Common myeloid progenitor, CD34-positive (primary cell): Measurements from ENCODE around the gene TRAPPC14. TPM values are rescaled to one million over a fixed set of nuclear protein-coding genes. Genes with fewer than 3 reads are reported as not detected.
A peak's percentile ranks its signal among the peaks of the same experiment; 100 is the strongest.
"Not testable (repeated sequence)": the region's sequence is repeated elsewhere in the genome, so short reads cannot be mapped to it uniquely, and the experiment has no call there.

ENCODE experiments used
- CTCF ChIA-PET: fragments of 350-600 bp; sonication (Branson Sonifier 250); formaldehyde crosslinking; loops from one replicate; lab custom pipeline; 2021; ENCODE audit warnings: antibody characterized with exemption; lab: Charles Lee
- POLR2A ChIA-PET: fragments of 350-600 bp; sonication (Branson Sonifier 250); formaldehyde crosslinking; loops from one replicate; lab custom pipeline; 2021; ENCODE audit warnings: antibody characterized with exemption; lab: Charles Lee
- DNase-seq, 3 donors: peaks; one replicate each; pipeline versions ENCODE4 v3.0.0 to v3.0.0-alpha.2; 2013
- H3K27ac ChIP-seq, 2 experiments: 1 replicate in 1 of 2; 2 replicates in 1 of 2; pipeline ENCODE4 v1.7.0; 2013; ENCODE audit warnings: inconsistent platforms in 2 of 2, low read length in 2 of 2, mild to moderate bottlenecking in 2 of 2, low read depth in 1 of 2, moderate library complexity in 1 of 2; ENCODE audit not compliant: severe bottlenecking in 2 of 2, insufficient read depth in 1 of 2, poor library complexity in 1 of 2
- H3K27me3 ChIP-seq, 5 experiments: replicated peaks in 2 of 5; 1 replicate in 3 of 5; 2 replicates in 2 of 5; pipeline versions ENCODE4 v1.6.1 to v1.7.0; 2013; ENCODE audit warnings: low read length in 4 of 5, mild to moderate bottlenecking in 2 of 5, moderate library complexity in 2 of 5, inconsistent platforms in 1 of 5; ENCODE audit not compliant: insufficient read depth in 5 of 5, control insufficient read depth in 4 of 5
- H3K36me3 ChIP-seq, 4 experiments: 1 replicate in 2 of 4; 2 replicates in 2 of 4; pipeline versions ENCODE4 v1.6.1 to v1.7.0; 2013; ENCODE audit warnings: low read length in 3 of 4, control low read depth in 1 of 4, mild to moderate bottlenecking in 1 of 4; ENCODE audit not compliant: control insufficient read depth in 4 of 4, insufficient read depth in 4 of 4
- H3K4me1 ChIP-seq, 4 experiments: 1 replicate in 3 of 4; 2 replicates in 1 of 4; pipeline versions ENCODE4 v1.6.1 to v1.7.1; 2013; ENCODE audit warnings: low read length in 3 of 4, mild to moderate bottlenecking in 3 of 4, control low read depth in 1 of 4, inconsistent platforms in 1 of 4, moderate library complexity in 1 of 4; ENCODE audit not compliant: control insufficient read depth in 4 of 4, insufficient read depth in 4 of 4; ENCODE audit errors: control extremely low read depth in 1 of 4
- H3K4me3 ChIP-seq, 7 experiments: 1 replicate in 4 of 7; 2 replicates in 3 of 7; pipeline versions ENCODE4 v1.5.1 to v1.7.0; 2013; ENCODE audit warnings: mild to moderate bottlenecking in 7 of 7, low read length in 6 of 7, moderate library complexity in 6 of 7, inconsistent platforms in 2 of 7, low read depth in 2 of 7, control low read depth in 1 of 7; ENCODE audit not compliant: insufficient read depth in 4 of 7, control insufficient read depth in 1 of 7; ENCODE audit errors: extremely low read depth in 1 of 7
- H3K9me3 ChIP-seq, 5 experiments: 1 replicate in 4 of 5; 2 replicates in 1 of 5; pipeline versions ENCODE4 v1.6.1 to v1.7.1; 2013; ENCODE audit warnings: low read length in 4 of 5, mild to moderate bottlenecking in 2 of 5, inconsistent platforms in 1 of 5, low read depth in 1 of 5, moderate library complexity in 1 of 5; ENCODE audit not compliant: control insufficient read depth in 4 of 5, insufficient read depth in 2 of 5; ENCODE audit errors: control extremely low read depth in 1 of 5
- WGBS: methylation state at CpG from one replicate; pipeline ENCODE4 v1.1.5; 2013; ENCODE audit not compliant: insufficient coverage; 5-methylcytosine and 5-hydroxymethylcytosine counted together
- polyA plus RNA-seq: library from polyadenylated mRNA; unstranded; fragments of 120-200 nt; gene quantifications from one replicate; pipeline ENCODE4 v1.2.1, GENCODE V29; 2013

Gene TRAPPC14, protein sequence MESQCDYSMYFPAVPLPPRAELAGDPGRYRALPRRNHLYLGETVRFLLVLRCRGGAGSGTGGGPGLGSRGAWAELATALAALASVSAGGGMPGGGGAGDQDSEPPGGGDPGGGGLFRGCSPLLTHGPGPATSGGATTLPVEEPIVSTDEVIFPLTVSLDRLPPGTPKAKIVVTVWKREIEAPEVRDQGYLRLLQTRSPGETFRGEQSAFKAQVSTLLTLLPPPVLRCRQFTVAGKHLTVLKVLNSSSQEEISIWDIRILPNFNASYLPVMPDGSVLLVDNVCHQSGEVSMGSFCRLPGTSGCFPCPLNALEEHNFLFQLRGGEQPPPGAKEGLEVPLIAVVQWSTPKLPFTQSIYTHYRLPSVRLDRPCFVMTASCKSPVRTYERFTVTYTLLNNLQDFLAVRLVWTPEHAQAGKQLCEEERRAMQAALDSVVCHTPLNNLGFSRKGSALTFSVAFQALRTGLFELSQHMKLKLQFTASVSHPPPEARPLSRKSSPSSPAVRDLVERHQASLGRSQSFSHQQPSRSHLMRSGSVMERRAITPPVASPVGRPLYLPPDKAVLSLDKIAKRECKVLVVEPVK
- 15.6 TPM for polyA plus RNA-seq

- no peaks in the 10 kb centered on the region for H3K9me3 ChIP-seq
- peak; percentile 85 to 90 (median 88) for DNase-seq
- H3K4me1 ChIP-seq: peaks cover 0 to 25% (median 21%) of the 10 kb centered on the region in 4 experiments
- H3K4me3 ChIP-seq: peak within 1 kb of the TSS; percentile 68 to 91 (median 81)
- peaks cover 0 to 2% (median 0%) of the 10 kb centered on the region in 5 experiments for H3K27me3 ChIP-seq
- peaks cover 4 to 35% (median 22%) of the 10 kb centered on the region in 4 experiments for H3K36me3 ChIP-seq
- ChIA-PET CTCF (interaction anchor here (1.2 to 4.6 kb wide), 2 partner anchors 21 to 25 kb away, joined by 3 to 21 read pairs; no protein-coding TSS in a partner anchor), POLR2A (no interaction called here)
- WGBS: 0% methylated on average over 77 of the region's 87 CpGs
- peak within 1 kb of the TSS; percentile 40 to 76 for H3K27ac ChIP-seq
Measured at GRCh38 chr7:100158229-100159098, at the start of gene TRAPPC14. TSS of gene TRAPPC14 (minus strand) at chr7:100158723. CDS start at chr7:100158499, 224 bp downstream.

DNA sequence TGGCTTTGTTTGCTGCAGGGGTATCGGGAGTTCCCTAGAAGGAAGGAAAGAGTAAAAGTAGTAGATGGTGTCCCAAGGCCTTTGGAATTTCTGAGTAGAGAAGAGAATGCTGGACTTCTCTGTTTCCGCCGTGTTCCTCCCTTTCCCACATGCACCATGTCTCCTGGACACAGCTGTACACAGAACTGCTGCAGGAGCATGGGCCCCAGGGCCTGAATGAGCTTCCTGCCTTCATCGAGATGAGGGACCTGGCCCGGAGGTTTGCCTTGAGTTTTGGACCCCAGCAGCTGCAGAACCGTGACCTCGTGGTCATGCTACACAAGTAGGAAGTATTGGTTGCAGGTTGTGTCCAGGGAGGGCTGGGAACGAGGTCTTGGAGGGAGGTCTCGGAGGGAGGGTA, 45.9 kb upstream of the TRAPPC14 start:
- no peaks in the 10 kb centered on the region for H3K9me3 ChIP-seq
- H3K36me3 ChIP-seq: peaks cover 0 to 4% (median 0%) of the 10 kb centered on the region in 4 experiments
- no peak overlapping the region for H3K27ac ChIP-seq
- POLR2A ChIA-PET: no interaction called here
- CTCF ChIA-PET: interaction anchor here (0.5 to 1.2 kb wide), 3 partner anchors 12 to 70 kb away, joined by 3 read pairs; no protein-coding TSS in a partner anchor
- no peaks in the 10 kb centered on the region for H3K4me1 ChIP-seq
- WGBS: 96% methylated on average over 9 of the region's 9 CpGs
- DNase-seq: no peak
- H3K27me3 ChIP-seq: no peaks in the 10 kb centered on the region
- H3K4me3 ChIP-seq: no peak overlapping the region

DNA sequence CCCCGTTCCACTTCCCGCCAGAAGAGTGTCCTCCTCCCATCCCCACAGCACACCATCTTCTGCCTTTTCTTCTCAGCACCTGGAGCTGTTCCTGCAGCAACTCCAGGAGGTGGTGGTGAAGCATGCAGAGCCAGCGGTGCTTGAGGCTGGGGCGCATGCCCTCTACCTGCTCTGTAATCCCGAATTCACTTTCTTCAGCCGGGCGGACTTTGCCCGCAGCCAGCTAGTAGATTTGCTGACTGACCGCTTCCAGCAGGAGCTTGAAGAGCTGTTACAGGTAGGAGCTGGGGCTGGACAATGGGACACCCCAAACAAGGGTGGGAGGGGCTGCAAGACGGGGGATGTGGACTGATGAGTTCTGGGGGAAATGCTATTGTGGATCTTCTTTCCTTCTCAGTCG, 42.2 kb upstream of the TRAPPC14 start:
- Histone ChIP-seq H3K36me3 (peaks cover 0 to 4% (median 0%) of the 10 kb centered on the region in 4 experiments), H3K4me1 (no peaks in the 10 kb centered on the region), H3K4me3 (no peak overlapping the region), H3K9me3 (no peaks in the 10 kb centered on the region), H3K27ac (no peak overlapping the region), H3K27me3 (no peaks in the 10 kb centered on the region)
- no peak for DNase-seq
- CTCF ChIA-PET: interaction anchor here (1.3 to 4.4 kb wide), 4 partner anchors 10 to 15 kb away, joined by 4 to 14 read pairs (median 6); no protein-coding TSS in a partner anchor
- WGBS: 99% methylated on average over 10 of the region's 11 CpGs
- POLR2A ChIA-PET: no interaction called here

DNA sequence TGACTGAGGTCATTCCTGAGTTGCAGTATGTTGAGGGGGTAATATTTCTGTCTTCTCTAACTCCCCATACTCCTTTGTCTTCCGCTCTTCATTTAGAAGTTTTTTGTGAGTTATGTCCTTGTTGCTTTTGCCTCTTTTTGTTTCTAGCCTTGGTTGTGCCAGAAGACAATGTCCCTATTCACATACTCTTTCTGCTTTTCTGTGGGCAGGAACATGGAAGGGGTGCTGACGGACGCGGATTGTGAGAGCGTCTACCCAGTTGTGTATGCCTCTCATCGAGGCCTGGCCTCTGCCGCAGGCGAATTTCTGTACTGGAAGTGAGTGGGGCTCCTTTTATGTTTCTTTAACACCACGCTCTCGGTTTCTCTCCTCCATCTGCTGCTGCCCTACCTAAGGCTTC, 39.7 kb upstream of the TRAPPC14 start:
- ChIA-PET POLR2A (no interaction called here), CTCF (no interaction called here)
- Histone ChIP-seq H3K4me1 (no peaks in the 10 kb centered on the region), H3K27ac (no peak overlapping the region), H3K27me3 (no peaks in the 10 kb centered on the region), H3K36me3 (no peaks in the 10 kb centered on the region), H3K4me3 (no peak overlapping the region), H3K9me3 (no peaks in the 10 kb centered on the region)
- no peak for DNase-seq
- 87% methylated on average over 9 of the region's 10 CpGs for WGBS

DNA sequence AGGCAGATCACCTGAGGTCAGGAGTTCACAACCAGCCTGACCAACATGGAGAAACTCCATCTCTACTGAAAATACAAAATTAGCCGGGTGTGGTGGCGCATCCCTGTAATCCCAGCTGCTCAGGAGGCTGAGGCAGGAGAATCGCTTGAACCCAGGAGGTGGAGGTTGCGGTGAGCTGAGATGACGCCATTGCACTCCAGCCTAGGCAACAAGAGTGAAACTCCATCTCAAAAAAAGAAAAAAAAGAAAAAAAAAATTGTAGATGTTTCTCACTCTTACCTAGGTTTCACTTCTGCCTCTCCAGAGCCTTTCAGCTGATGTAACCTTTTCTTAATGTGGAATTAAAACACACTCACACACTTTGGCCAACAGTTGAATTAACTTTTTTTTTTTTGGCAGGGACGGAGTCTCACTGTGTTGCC, 37.4 kb upstream of the TRAPPC14 start:
- WGBS: 92% methylated on average over 2 of the region's 6 CpGs
- H3K4me3 ChIP-seq, POLR2A ChIA-PET, H3K36me3 ChIP-seq, CTCF ChIA-PET, DNase-seq, H3K27me3 ChIP-seq, H3K27ac ChIP-seq, H3K4me1 ChIP-seq, H3K9me3 ChIP-seq: not testable (repeated sequence)

- DNase-seq: no peak
- WGBS: no CpG with 5 or more reads among the region's 2 CpGs
- Histone ChIP-seq H3K9me3 (no peaks in the 10 kb centered on the region), H3K27ac (no peak overlapping the region), H3K4me3 (no peak overlapping the region), H3K4me1 (peaks cover 0 to 13% (median under 1%) of the 10 kb centered on the region in 4 experiments), H3K27me3 (no peaks in the 10 kb centered on the region), H3K36me3 (no peaks in the 10 kb centered on the region)
- ChIA-PET CTCF (interaction anchor here (0.8 to 2.8 kb wide), 5 partner anchors 14 to 152 kb away, joined by 3 to 16 read pairs (median 5); no protein-coding TSS in a partner anchor), POLR2A (no interaction called here)
Measured at GRCh38 chr7:100195222-100195621, 36.7 kb upstream of the TRAPPC14 start.
